ENCODE measurements around the gene TRIM63.
A peak's percentile ranks its signal among the peaks of the same experiment; 100 is the strongest.

Gene TRIM63

DNA sequence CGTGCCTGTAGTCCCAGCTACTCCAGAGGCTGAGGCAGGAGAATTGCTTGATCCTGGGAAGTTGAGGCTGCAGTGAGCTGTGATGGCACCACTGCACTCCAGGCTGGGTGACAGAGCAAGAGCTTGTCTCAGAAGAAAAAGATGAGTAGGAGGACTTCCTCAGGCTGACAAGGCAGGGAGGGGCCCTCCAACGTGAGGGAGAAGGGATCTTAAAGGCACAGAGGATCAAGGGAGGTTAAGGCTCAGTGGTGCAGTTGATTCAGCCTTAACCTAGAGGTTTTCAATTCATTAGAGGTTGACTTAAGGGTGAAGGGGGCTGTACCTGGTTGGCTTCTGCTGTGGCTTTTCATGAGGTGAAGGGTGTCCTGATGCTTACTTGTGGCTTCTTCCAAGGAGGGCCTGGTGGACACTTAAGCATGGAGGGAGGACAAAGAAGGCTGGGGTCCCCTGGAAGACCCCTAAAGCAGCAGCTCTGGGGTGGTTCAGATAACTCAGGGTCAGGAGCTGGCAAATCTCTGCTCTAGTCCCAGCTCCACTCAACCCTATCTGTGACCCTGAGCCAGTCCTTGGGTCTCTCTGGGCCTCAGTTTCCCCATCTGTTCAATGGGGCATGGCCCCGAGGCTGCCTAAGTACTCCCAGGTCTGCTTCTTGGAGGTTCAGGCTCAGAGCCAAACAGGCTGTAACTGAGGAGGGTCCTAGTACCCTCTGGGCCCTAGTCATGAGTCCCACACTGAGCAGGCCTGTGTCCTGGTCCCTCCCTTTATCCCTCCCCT, 39.5 kb downstream of the TRIM63 start:
- H3K4me1 ChIP-seq (ENCODE audit: insufficient read depth, low read length) = no peaks in the 10 kb centered on the region
- no peaks in the 10 kb centered on the region for H3K36me3 ChIP-seq (ENCODE audit: insufficient read depth, low read length)
- H3K9me3 ChIP-seq (ENCODE audit: control insufficient read depth, insufficient read depth, low read length) = no peaks in the 10 kb centered on the region
- H3K9ac ChIP-seq (ENCODE audit: low read depth, low read length) = no peak overlapping the region

DNA sequence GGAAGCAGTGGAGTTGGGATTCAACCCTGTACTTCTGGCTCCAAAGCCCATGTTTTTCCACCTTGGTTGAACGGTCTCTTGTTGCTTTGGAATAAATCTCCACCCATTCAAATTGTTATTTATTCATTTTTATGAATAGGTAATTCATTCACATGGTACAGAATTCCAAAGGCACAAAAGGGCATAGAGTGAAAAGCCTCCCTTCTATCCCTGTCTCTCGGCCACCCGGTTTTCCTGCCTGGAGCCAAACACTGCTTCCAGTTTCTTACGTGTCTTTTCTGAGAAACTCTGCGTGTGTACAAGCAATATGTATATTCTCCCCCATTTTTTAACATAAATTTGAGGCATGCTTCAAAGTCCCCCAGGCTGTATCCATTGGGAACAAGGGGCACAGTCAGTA, 41.9 kb downstream of the TRIM63 start:
- Histone ChIP-seq H3K36me3 (ENCODE audit: insufficient read depth, low read length) (no peaks in the 10 kb centered on the region), H3K4me1 (ENCODE audit: insufficient read depth, low read length) (peaks cover 8% of the 10 kb centered on the region; the same call in 1 of the 2 replicates), H3K9ac (ENCODE audit: low read depth, low read length) (no peak overlapping the region)

DNA sequence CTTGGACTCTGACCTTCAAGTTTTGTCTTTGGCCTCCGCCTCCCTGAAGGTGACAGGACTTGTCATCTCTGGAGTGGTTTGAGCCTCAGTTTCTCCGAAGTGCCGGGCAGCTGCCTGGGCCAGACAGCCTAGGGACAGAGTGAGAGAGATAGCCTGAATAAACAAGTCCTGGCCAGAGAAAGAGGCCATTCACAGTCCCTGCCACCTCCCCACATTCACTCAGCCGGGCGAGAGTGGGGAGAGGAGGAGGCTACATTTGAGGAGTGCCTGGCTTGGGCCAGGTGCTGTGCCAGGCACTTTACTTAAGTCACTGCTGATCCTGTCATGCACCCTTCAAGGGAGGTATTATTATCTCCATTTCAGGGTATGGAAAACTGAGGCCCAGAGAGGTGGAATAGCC, 42.4 kb downstream of the TRIM63 start:
- H3K9me3 ChIP-seq (ENCODE audit: control insufficient read depth, insufficient read depth, low read length) = no peaks in the 10 kb centered on the region
- no peak overlapping the region for H3K9ac ChIP-seq (ENCODE audit: low read depth, low read length)
- H3K4me1 ChIP-seq (ENCODE audit: insufficient read depth, low read length) = peaks cover 8% of the 10 kb centered on the region; the same call in 1 of the 2 replicates
- no peaks in the 10 kb centered on the region for H3K36me3 ChIP-seq (ENCODE audit: insufficient read depth, low read length)

More for the DNA sequence above, 41.9 kb downstream of the TRIM63 start:
- H3K9me3 ChIP-seq (ENCODE audit: control insufficient read depth, insufficient read depth, low read length) = no peaks in the 10 kb centered on the region

DNA sequence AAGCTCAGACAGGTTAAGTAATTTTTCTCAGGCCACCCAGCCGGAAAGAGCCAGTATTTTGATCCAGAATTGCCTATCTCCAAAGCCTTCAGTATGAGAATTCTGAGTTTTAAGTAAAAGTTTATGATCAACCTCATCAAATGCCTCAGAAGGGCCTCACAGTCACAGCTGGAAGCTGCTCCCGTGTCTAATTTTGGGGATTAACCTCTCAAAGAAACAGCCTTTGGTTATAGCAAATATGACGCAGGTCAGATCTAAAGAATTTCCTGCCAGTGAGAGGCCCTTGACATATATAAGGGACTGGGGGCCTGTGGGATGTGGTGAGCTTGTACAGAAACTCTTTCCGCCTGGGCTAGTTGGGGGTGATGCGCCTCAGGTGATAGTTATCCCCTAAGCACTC, 43.6 kb downstream of the TRIM63 start:
- Histone ChIP-seq H3K9me3 (ENCODE audit: control insufficient read depth, insufficient read depth, low read length) (no peaks in the 10 kb centered on the region), H3K36me3 (ENCODE audit: insufficient read depth, low read length) (no peaks in the 10 kb centered on the region), H3K9ac (ENCODE audit: low read depth, low read length) (no peak overlapping the region), H3K4me1 (ENCODE audit: insufficient read depth, low read length) (peaks cover 8% of the 10 kb centered on the region; the same call in 1 of the 2 replicates)

DNA sequence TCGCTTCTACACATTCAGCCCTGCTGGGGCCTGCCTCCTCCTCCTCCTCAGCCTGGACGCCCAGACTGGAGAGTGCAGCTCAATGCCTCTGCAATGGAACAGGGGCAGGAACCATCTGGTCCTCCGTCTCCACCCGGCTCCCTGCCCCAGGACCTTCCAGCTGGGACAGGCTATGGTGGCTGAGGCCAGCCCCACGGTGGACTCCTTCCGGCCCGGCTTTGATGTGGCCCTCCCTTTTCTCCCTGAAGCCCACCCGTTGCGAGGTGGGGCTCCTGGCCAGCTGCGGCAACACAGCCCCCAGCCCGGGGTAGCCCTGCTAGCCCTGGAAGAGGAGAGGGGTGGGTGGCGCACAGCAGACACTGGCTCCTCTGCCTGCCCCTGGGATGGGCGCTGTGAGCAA, 44.4 kb downstream of the TRIM63 start:
- Histone ChIP-seq H3K9ac (ENCODE audit: low read depth, low read length) (no peak overlapping the region), H3K9me3 (ENCODE audit: control insufficient read depth, insufficient read depth, low read length) (no peaks in the 10 kb centered on the region), H3K4me1 (ENCODE audit: insufficient read depth, low read length) (peaks cover 8% of the 10 kb centered on the region; the same call in 1 of the 2 replicates), H3K36me3 (ENCODE audit: insufficient read depth, low read length) (no peaks in the 10 kb centered on the region)

DNA sequence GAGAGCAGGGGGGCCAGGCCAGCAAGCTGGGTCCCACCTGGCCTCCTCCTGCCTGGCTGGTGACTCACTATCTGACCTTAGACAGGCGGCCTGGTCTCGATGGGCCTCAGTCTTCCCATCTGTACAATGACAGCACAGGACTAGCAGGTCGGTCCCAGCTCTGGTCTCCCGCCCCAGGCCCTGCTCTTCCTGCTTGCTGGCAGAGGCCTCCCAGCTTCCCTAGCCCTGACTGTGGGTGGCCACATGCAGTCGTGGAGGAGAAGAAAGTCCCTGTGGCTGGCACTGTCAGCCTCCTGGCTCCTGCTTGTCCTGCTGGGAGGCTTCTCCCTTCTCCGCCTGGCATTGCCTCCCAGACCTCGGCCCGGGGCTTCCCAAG, 45.0 kb downstream of the TRIM63 start:
- peaks cover 9% of the 10 kb centered on the region; the same call in 1 of the 2 replicates for H3K4me1 ChIP-seq (ENCODE audit: insufficient read depth, low read length)
- no peak overlapping the region for H3K9ac ChIP-seq (ENCODE audit: low read depth, low read length)
- no peaks in the 10 kb centered on the region for H3K36me3 ChIP-seq (ENCODE audit: insufficient read depth, low read length)
- H3K9me3 ChIP-seq (ENCODE audit: control insufficient read depth, insufficient read depth, low read length) = no peaks in the 10 kb centered on the region

DNA sequence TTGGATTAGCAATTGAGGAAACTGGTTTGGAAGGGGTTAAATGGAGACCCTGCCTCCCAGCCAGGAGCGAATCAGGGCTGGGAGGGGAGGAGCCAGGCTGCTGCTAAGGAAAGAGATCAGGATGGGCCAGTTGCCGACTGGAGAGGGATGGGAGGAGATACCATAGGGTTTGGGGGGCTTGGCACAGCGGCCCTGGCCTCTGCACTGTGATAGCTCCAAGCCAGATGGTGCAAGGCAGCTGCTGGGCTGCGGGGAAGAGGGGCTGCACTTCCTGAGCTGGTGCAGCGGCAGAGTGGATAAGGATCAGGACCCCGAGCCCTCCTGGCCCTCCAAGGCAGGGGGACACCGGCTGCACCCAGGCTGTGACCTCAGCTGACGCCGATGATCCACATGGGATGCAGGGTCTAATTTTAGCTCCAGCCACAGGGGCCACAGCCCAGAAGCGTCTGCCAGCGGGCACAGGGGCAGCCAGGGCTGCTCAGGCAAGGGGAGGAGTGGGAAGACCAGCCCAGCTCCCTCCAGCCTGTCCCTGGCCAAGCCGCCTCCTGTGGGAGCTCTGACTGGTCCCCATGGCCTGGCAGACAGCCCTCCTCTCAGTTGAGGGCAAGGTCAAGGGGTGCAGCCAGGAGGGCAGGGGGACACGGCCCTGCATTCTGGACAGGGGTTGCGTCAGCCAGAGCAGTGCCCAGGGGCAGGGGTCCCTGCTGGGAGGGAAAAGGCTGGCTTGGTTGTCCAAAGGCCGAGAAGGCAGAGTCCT, 45.6 kb downstream of the TRIM63 start, which contains the start of gene EXTL1:
TSS of gene EXTL1 (plus strand) at position 129 of the 757 bp plus-strand sequence. CDS start 872 bp downstream, outside the sequence.
- no peaks in the 10 kb centered on the region for H3K9me3 ChIP-seq (ENCODE audit: control insufficient read depth, insufficient read depth, low read length)
- H3K36me3 ChIP-seq (ENCODE audit: insufficient read depth, low read length) = no peaks in the 10 kb centered on the region
- H3K4me1 ChIP-seq (ENCODE audit: insufficient read depth, low read length) = peaks cover 14% of the 10 kb centered on the region
- peak within 1 kb of the TSS; percentile 21; the same call in 1 of the 2 replicates for H3K9ac ChIP-seq (ENCODE audit: low read depth, low read length)

DNA sequence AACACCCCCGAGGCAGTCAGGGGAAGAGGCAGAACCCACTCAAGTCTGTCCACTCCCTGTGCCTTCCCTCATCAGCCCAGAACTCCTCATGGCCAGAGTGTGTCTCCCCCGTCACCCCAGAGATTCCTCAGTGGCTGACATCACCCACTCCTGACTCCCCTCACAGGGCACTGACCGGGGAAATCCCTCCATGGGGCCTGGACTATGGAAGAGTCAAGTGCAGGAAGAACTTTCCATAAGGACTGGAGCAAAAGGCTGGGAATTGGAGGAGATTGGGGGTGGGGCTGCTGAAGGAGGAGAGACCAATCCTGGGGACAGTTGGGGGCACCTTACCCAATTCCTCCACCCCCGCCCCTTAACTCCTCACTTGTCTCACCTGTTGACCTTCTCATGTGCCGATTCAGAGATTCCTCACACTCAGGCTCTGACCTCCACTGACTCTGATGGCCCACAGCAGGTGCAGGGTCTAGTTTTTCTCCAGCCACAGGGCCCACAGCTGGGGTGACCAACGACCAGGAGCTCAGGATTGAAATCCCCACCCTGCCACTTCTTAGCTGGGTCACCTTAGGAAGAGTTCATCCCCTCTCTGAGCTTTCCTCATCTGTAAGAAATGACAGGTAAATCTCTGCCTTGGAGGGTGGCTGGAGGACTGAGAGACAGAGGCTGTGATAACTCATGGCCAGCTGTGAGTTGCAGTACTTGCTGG, 46.3 kb downstream of the TRIM63 start:
- H3K36me3 ChIP-seq (ENCODE audit: insufficient read depth, low read length) = no peaks in the 10 kb centered on the region
- peaks cover 21% of the 10 kb centered on the region for H3K4me1 ChIP-seq (ENCODE audit: insufficient read depth, low read length)
- H3K9me3 ChIP-seq (ENCODE audit: control insufficient read depth, insufficient read depth, low read length) = no peaks in the 10 kb centered on the region
- H3K9ac ChIP-seq (ENCODE audit: low read depth, low read length) = no peak overlapping the region

DNA sequence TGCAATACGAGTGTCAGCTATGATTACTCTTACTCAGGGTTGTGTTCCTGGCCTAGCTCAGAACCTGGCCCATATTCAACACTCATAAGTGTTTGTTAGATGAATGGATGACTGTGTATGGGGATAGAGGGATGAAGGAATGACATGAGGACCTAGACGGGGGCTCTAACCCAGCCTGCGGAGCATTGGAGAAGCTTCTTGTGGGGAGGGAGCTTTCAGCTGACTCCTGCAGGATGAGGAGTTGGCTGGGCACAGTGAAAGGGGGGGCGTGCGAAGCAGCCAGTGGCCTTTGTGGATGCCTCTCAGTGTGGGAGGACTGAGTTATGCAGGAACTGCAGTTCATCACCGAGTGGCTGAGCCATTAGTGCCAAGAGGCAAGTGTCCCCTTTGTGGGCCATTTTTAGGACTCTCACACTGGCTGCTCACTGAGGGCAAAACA, 47.1 kb downstream of the TRIM63 start:
- peaks cover 21% of the 10 kb centered on the region for H3K4me1 ChIP-seq (ENCODE audit: insufficient read depth, low read length)
- no peaks in the 10 kb centered on the region for H3K36me3 ChIP-seq (ENCODE audit: insufficient read depth, low read length)
- H3K9me3 ChIP-seq (ENCODE audit: control insufficient read depth, insufficient read depth, low read length) = no peaks in the 10 kb centered on the region
- H3K9ac ChIP-seq (ENCODE audit: low read depth, low read length) = no peak overlapping the region

DNA sequence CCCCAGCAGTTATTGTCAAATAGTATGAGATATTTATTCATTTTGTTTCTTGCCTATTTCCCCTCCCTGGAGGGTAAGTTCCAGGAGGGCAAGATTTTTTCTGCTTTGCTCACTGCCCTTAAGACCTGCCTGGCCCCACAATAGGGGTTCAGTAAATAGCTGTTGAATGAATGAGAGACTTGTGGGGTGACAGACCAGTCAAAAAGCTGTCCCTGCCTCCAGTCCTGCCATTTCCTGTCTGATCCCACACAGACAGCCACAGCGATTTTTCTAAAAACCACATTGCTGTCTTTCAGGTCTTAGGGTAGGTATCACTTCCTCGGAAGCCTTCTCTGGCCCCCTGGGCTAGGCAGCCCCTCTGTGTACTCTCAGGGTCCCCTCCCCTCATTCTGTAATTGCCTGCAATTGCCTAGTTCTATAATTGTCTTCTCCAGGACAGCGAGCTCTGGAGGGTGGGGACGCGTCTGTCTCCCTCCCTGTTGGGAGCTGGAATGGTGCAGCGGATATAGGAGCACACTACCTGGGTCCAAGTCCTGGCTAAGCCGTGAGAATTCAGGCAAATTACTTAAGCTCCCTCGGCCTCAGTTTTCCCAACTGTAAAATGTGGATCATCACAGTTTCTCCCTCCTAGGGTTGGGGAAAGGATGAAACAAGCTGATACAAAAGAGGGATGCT, 47.7 kb downstream of the TRIM63 start:
- H3K9ac ChIP-seq (ENCODE audit: low read depth, low read length) = no peak overlapping the region
- no peaks in the 10 kb centered on the region for H3K36me3 ChIP-seq (ENCODE audit: insufficient read depth, low read length)
- no peaks in the 10 kb centered on the region for H3K9me3 ChIP-seq (ENCODE audit: control insufficient read depth, insufficient read depth, low read length)
- peaks cover 21% of the 10 kb centered on the region for H3K4me1 ChIP-seq (ENCODE audit: insufficient read depth, low read length)

DNA sequence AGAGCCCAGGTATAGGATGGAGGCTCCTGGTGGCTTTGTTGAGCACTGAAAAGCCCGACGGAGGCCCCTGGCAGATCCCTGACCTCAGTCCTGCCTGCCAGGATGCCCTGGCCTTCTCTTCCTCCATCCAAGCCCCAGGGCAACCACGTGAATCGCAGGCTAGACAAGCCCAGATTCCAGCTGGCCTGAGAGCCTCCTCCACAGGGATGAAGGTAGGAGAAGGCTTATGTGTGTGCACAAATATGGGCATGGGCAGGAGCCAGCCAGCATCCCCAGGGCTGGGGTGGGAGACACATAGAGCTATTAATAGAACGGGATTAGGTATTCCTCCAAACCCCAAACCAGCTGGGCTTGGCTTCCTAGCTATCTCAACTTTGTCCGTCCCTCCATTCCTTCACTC, 49.8 kb downstream of the TRIM63 start:
- no peak overlapping the region for H3K9ac ChIP-seq (ENCODE audit: low read depth, low read length)
- no peaks in the 10 kb centered on the region for H3K36me3 ChIP-seq (ENCODE audit: insufficient read depth, low read length)
- no peaks in the 10 kb centered on the region for H3K9me3 ChIP-seq (ENCODE audit: control insufficient read depth, insufficient read depth, low read length)
- H3K4me1 ChIP-seq (ENCODE audit: insufficient read depth, low read length) = peaks cover 21% of the 10 kb centered on the region

DNA sequence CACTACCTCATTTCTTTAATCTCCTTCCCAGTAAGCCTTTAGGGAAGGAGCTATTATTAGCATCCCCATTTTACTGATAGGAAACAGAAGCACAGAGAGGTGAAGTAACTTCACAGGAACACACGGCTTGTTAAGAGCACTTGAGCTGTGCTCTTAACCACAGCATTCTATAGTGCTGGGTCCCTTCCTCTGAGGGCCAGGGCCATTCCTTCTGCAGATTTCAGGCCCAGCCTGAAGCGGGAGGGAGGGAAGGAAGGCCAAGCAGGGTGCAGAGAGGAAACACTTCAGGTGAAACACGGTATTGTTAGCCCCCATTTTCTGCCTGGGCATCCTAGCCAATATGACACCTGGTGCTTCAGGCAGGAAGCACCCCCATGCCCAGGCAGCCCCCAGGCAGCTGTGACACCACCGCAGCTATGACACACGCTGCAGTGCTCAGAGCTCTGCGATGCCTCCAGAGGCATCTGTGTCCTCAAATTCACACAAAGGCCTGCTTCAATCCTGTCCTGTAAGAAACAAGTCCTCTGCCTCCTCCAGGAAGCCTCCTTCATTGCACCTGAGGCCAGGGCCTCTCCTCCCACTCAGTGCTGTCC, 50.4 kb downstream of the TRIM63 start:
- Histone ChIP-seq H3K36me3 (ENCODE audit: insufficient read depth, low read length) (no peaks in the 10 kb centered on the region), H3K9me3 (ENCODE audit: control insufficient read depth, insufficient read depth, low read length) (no peaks in the 10 kb centered on the region), H3K4me1 (ENCODE audit: insufficient read depth, low read length) (peaks cover 21% of the 10 kb centered on the region), H3K9ac (ENCODE audit: low read depth, low read length) (no peak overlapping the region)

DNA sequence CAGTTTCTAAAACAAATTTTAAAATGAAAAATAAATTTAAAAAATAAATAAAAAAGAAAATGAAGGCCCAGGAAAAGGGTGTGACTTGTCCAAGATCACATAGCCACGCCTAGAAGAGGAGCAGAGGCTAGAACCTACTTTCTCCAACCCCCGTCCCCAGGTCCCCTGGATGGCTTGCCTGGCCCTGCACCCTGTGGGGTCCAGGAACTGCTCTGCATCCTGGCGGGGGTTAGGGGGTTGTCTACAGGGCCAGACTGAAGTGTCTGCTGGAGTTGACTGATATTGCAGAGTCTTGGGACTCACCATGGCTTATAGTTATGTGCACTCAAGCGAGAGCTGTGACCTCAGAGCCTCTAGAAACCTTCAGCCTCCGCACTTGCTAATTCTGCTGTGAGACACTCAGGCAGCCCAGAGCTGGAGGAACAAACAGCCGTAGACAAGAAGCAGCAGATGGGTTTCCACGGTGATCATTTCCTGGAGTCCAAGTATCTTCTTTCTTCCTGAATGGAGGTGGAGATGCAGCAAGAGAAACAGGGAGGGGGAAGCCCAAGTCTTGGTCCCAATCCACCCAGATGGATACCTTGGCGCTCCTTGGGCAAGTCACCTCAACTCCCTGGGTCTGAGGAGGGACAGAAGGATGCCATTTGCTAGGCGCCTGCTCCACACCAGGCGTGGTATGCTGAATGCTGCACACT, 51.0 kb downstream of the TRIM63 start:
- Histone ChIP-seq H3K9ac (ENCODE audit: low read depth, low read length) (no peak overlapping the region), H3K4me1 (ENCODE audit: insufficient read depth, low read length) (peaks cover 21% of the 10 kb centered on the region), H3K9me3 (ENCODE audit: control insufficient read depth, insufficient read depth, low read length) (no peaks in the 10 kb centered on the region), H3K36me3 (ENCODE audit: insufficient read depth, low read length) (no peaks in the 10 kb centered on the region)
